Measurements from ENCODE around the gene GSAP. TPM values are rescaled to one million over a fixed set of nuclear protein-coding genes. Genes with fewer than 3 reads are reported as not detected.

The GSAP gene
- total RNA-seq, 2 experiments from 2014 or later, result 0.55 TPM; not detected in 1

DNA sequence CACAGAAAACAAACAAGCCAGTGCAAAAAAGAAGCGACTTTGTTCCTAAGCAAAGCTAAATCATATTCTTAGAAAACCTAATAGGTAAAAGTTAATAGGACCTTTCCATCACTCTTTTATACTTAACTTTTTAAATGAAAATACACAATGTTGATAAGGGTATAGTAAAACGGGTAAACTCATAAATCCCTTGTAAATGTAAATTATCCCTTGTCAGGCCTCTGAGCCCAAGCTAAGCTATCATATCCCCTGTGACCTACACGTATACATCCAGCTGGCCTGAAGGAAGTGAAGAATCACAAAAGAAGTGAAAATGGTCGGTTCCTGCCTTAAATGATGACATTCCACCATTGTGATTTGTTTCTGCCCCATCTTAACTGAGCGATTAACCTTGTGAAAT is 76.4 kb downstream of the GSAP start:
- DNase-seq (ENCODE audit: low spot score), result no peak
- Histone ChIP-seq H3K36me3 (ENCODE audit: insufficient read depth, low read length) (no peaks in the 10 kb centered on the region), H3K4me1 (ENCODE audit: insufficient read depth, low read length, poor library complexity, severe bottlenecking) (no peaks in the 10 kb centered on the region), H3K79me2 (ENCODE audit: insufficient read depth, low read depth, low read length) (no peaks in the 10 kb centered on the region), H4K20me1 (ENCODE audit: insufficient read depth, low read length) (no peaks in the 10 kb centered on the region), H3K4me3 (ENCODE audit: low read depth, low read length, poor library complexity, severe bottlenecking) (no peak overlapping the region), H3K27ac (ENCODE audit: low read depth, low read length, poor library complexity, severe bottlenecking) (no peak overlapping the region), H3K9me3 (ENCODE audit: low read length) (no peaks in the 10 kb centered on the region), H2AFZ (ENCODE audit: low read length) (no peak overlapping the region), H3K4me2 (ENCODE audit: low read length) (no peak overlapping the region), H3K9me2 (ENCODE audit: insufficient read depth, low read length) (no peaks in the 10 kb centered on the region)
- intact Hi-C loops (cut with micrococcal nuclease; ENCODE audit: unreplicated experiment), result no loop called here
- CTCF ChIA-PET (ENCODE audit: unreplicated experiment), result no interaction called here
- TF ChIP-seq, protein P1, sequence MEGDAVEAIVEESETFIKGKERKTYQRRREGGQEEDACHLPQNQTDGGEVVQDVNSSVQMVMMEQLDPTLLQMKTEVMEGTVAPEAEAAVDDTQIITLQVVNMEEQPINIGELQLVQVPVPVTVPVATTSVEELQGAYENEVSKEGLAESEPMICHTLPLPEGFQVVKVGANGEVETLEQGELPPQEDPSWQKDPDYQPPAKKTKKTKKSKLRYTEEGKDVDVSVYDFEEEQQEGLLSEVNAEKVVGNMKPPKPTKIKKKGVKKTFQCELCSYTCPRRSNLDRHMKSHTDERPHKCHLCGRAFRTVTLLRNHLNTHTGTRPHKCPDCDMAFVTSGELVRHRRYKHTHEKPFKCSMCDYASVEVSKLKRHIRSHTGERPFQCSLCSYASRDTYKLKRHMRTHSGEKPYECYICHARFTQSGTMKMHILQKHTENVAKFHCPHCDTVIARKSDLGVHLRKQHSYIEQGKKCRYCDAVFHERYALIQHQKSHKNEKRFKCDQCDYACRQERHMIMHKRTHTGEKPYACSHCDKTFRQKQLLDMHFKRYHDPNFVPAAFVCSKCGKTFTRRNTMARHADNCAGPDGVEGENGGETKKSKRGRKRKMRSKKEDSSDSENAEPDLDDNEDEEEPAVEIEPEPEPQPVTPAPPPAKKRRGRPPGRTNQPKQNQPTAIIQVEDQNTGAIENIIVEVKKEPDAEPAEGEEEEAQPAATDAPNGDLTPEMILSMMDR (conservative IDR thresholded peaks at IDR 0.05; ENCODE audit: low read length), result no peak
- TF ChIP-seq EZH2phosphoT487 (IDR thresholded peaks at IDR 0.05; ENCODE audit: borderline replicate concordance, low read depth, low read length), result no peak
- no TSS peak for BruUV-seq (replicated peaks)
- POLR2A ChIA-PET, result no interaction called here

DNA sequence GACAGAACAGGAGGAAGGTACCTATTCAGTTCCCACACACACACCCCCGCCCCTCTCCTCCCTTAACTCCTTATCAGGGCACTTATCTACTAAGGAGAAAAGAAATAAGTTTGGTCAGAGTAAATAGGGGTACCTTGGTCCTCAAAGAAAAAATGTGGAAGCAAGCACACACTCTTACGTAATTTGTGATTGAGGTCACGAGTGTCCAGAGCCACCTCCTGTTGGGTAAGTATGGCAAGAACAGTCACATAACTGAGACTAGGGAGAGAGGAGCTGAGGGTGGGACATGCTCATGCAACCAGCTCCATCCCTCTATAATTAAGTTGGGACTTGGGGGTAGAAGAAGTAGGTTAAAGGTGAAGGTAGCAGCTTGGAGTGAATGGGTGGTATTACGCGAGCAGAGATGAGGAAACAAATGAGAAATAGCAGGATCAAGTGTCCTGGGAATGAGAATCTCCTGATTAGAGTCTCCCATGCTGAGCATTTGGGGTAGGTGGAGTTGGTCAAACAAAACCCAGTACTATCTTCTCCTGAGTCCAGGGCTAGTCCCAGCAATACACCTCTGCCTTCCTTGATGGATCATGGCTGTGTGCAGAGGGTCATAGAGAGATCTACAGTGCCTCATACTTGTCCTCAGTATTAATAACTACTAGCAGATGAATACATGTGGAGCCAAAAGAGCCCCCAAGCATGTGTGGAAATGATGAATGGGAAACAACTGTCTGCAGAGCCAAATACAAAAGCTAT is 77.1 kb downstream of the GSAP start:
- no peaks in the 10 kb centered on the region for H3K4me1 ChIP-seq (ENCODE audit: insufficient read depth, low read length, poor library complexity, severe bottlenecking)
- no peak for DNase-seq (ENCODE audit: low spot score)
- no peak overlapping the region for H3K4me3 ChIP-seq (ENCODE audit: low read depth, low read length, poor library complexity, severe bottlenecking)
- H3K9me3 ChIP-seq (ENCODE audit: low read length), result no peaks in the 10 kb centered on the region
- TF ChIP-seq, protein P1 (conservative IDR thresholded peaks at IDR 0.05; ENCODE audit: low read length), result no peak
- no peak for TF ChIP-seq EZH2phosphoT487 (IDR thresholded peaks at IDR 0.05; ENCODE audit: borderline replicate concordance, low read depth, low read length)
- H3K36me3 ChIP-seq (ENCODE audit: insufficient read depth, low read length), result no peaks in the 10 kb centered on the region
- intact Hi-C loops (cut with micrococcal nuclease; ENCODE audit: unreplicated experiment), result no loop called here
- POLR2A ChIA-PET, result no interaction called here
- no peak overlapping the region for H3K27ac ChIP-seq (ENCODE audit: low read depth, low read length, poor library complexity, severe bottlenecking)
- no TSS peak for BruUV-seq (replicated peaks)
- H3K9me2 ChIP-seq (ENCODE audit: insufficient read depth, low read length), result no peaks in the 10 kb centered on the region
- H3K79me2 ChIP-seq (ENCODE audit: insufficient read depth, low read depth, low read length), result no peaks in the 10 kb centered on the region
- CTCF ChIA-PET (ENCODE audit: unreplicated experiment), result no interaction called here
- H4K20me1 ChIP-seq (ENCODE audit: insufficient read depth, low read length), result no peaks in the 10 kb centered on the region
- H3K4me2 ChIP-seq (ENCODE audit: low read length), result no peak overlapping the region
- H2AFZ ChIP-seq (ENCODE audit: low read length), result no peak overlapping the region

DNA sequence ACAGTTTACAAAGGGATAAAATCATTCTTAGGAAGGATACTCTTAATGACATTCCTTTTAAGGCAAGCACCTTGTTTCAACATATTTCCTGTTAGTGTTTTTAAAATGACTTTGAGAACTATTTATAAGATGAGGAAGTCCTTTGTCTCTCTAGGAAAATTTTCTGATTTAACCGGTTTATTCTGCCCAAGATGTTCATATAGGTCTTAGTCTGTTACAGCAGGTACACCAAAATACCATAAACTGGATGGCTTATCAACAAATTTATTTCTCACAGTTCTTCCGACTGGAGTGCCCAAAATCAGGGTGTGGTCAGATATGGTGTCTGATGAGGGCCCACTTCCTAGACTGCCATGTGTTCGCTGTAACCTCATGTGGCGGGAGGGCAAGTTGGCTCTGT is 77.9 kb downstream of the GSAP start:
- POLR2A ChIA-PET, result no interaction called here
- no peak for TF ChIP-seq EZH2phosphoT487 (IDR thresholded peaks at IDR 0.05; ENCODE audit: borderline replicate concordance, low read depth, low read length)
- TF ChIP-seq, protein P1 (conservative IDR thresholded peaks at IDR 0.05; ENCODE audit: low read length), result no peak
- CTCF ChIA-PET (ENCODE audit: unreplicated experiment), result no interaction called here
- Histone ChIP-seq H3K9me3 (ENCODE audit: low read length) (no peaks in the 10 kb centered on the region), H4K20me1 (ENCODE audit: insufficient read depth, low read length) (no peaks in the 10 kb centered on the region), H3K4me3 (ENCODE audit: low read depth, low read length, poor library complexity, severe bottlenecking) (no peak overlapping the region), H3K4me1 (ENCODE audit: insufficient read depth, low read length, poor library complexity, severe bottlenecking) (no peaks in the 10 kb centered on the region), H2AFZ (ENCODE audit: low read length) (no peak overlapping the region), H3K36me3 (ENCODE audit: insufficient read depth, low read length) (no peaks in the 10 kb centered on the region), H3K79me2 (ENCODE audit: insufficient read depth, low read depth, low read length) (no peaks in the 10 kb centered on the region), H3K9me2 (ENCODE audit: insufficient read depth, low read length) (no peaks in the 10 kb centered on the region), H3K27ac (ENCODE audit: low read depth, low read length, poor library complexity, severe bottlenecking) (no peak overlapping the region), H3K4me2 (ENCODE audit: low read length) (no peak overlapping the region)
- intact Hi-C loops (cut with micrococcal nuclease; ENCODE audit: unreplicated experiment), result no loop called here
- no TSS peak for BruUV-seq (replicated peaks)
- no peak for DNase-seq (ENCODE audit: low spot score)

Measured in OCI-LY7 (cell line).